ENCODE results near the gene ASPM.

DNA sequence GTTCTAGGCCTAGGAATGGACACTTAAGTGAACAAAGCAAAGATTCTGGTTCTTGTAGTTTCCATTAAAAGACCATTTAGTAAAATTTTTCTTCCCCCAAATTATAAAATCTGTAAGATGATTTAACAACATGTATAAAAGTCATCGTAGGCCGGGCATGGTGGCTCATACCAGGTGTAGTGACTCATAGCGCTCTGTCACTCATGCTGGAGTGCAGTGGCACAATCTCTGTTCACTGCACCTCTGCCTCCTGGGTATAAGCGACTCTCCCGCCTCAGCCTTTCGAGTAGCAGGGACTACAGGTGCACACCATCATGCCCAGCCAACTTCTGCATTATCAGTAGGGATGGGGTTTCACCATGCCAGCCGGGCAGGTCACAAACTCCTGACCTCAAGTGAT lies 9.1 kb downstream of the ASPM start:
- TF ChIP-seq, protein P1, sequence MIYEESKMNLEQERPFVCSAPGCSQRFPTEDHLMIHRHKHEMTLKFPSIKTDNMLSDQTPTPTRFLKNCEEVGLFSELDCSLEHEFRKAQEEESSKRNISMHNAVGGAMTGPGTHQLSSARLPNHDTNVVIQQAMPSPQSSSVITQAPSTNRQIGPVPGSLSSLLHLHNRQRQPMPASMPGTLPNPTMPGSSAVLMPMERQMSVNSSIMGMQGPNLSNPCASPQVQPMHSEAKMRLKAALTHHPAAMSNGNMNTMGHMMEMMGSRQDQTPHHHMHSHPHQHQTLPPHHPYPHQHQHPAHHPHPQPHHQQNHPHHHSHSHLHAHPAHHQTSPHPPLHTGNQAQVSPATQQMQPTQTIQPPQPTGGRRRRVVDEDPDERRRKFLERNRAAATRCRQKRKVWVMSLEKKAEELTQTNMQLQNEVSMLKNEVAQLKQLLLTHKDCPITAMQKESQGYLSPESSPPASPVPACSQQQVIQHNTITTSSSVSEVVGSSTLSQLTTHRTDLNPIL (CRISPR knock-in tag; IDR thresholded peaks at IDR 0.05; ENCODE audit: low read depth), result no peak
- TF ChIP-seq GLIS3 (CRISPR knock-in tag; IDR thresholded peaks at IDR 0.05) (no peak), ZNF565 (CRISPR knock-in tag; conservative IDR thresholded peaks at IDR 0.05; ENCODE audit: low read depth) (no peak), ZFP3 (CRISPR knock-in tag; IDR thresholded peaks at IDR 0.05) (no peak), CSDC2 (CRISPR knock-in tag; IDR thresholded peaks at IDR 0.05) (no peak), ARNTL (CRISPR knock-in tag; IDR thresholded peaks at IDR 0.05; ENCODE audit: borderline replicate concordance, low read depth) (no peak), PPARA (CRISPR knock-in tag; IDR thresholded peaks at IDR 0.05; ENCODE audit: borderline replicate concordance) (no peak), BACH2 (CRISPR knock-in tag; IDR thresholded peaks at IDR 0.05; ENCODE audit: borderline replicate concordance) (no peak), OSR1 (CRISPR knock-in tag; IDR thresholded peaks at IDR 0.05) (no peak), RARB (CRISPR knock-in tag; IDR thresholded peaks at IDR 0.05) (no peak), TSHZ2 (CRISPR knock-in tag; IDR thresholded peaks at IDR 0.05) (no peak)
- TF ChIP-seq, protein P2, sequence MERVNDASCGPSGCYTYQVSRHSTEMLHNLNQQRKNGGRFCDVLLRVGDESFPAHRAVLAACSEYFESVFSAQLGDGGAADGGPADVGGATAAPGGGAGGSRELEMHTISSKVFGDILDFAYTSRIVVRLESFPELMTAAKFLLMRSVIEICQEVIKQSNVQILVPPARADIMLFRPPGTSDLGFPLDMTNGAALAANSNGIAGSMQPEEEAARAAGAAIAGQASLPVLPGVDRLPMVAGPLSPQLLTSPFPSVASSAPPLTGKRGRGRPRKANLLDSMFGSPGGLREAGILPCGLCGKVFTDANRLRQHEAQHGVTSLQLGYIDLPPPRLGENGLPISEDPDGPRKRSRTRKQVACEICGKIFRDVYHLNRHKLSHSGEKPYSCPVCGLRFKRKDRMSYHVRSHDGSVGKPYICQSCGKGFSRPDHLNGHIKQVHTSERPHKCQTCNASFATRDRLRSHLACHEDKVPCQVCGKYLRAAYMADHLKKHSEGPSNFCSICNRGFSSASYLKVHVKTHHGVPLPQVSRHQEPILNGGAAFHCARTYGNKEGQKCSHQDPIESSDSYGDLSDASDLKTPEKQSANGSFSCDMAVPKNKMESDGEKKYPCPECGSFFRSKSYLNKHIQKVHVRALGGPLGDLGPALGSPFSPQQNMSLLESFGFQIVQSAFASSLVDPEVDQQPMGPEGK (CRISPR knock-in tag; IDR thresholded peaks at IDR 0.05; ENCODE audit: borderline replicate concordance), result no peak

Measured in SK-N-SH treated with all-trans-retinoic acid at 6 μM for 48 hours (cell line).